Measurements from ENCODE around the gene AKNAD1.

- no peak for TF ChIP-seq CTCF (IDR thresholded peaks at IDR 0.05; ENCODE audit: low read depth, low read length, poor library complexity, severe bottlenecking)
- no peak for TF ChIP-seq EZH2phosphoT487 (IDR thresholded peaks at IDR 0.05; ENCODE audit: borderline replicate concordance, low read length)
Measured at GRCh38 chr1:108792420-108792819, 64.5 kb downstream of the AKNAD1 start.

Data from DOHH2 (cell line).